Activated naive CD4-positive, alpha-beta T cell treated with anti-CD3 and anti-CD28 coated beads, Interleukin-2, amount 50 U/mL, for 72 hours (primary cell): Measurements from ENCODE around the gene EPB41L4B. TPM values are rescaled to one million over a fixed set of nuclear protein-coding genes. Genes with fewer than 3 reads are reported as not detected.

ENCODE experiments used
- ATAC-seq, 2 donors: fragments of 150-1000 bp; cut with Tn5 transposase; 2 replicates each; pipeline ENCODE4 v1.10.0; 2021; ENCODE audit warnings: mild to moderate bottlenecking in 2 of 2, moderate library complexity in 2 of 2
- DNase-seq, 2 donors: peaks; one replicate each; pipeline ENCODE4 v3.0.0; 2021 to 2022; ENCODE audit warnings: low spot score in 2 of 2
- H3K27ac Mint-ChIP-seq, 2 donors: one replicate each; pipeline ENCODE4 v1.8.0; 2022; ENCODE audit warnings: mild to moderate bottlenecking in 2 of 2, mixed read lengths in 2 of 2
- H3K36me3 Mint-ChIP-seq, 2 donors: one replicate each; pipeline ENCODE4 v1.8.0; 2022; ENCODE audit warnings: mixed read lengths in 2 of 2
- H3K9me3 Mint-ChIP-seq, 2 donors: one replicate each; pipeline ENCODE4 v1.8.0; 2022; ENCODE audit warnings: mixed read lengths in 2 of 2
- total RNA-seq, 2 donors: library from RNA; stranded (reverse); gene quantifications; one replicate each; pipeline ENCODE4 v1.2.3, GENCODE V29; 2022

Gene EPB41L4B
- total RNA-seq, 2 donors from 2014 or later: 0.51 TPM; not detected in 1

DNA sequence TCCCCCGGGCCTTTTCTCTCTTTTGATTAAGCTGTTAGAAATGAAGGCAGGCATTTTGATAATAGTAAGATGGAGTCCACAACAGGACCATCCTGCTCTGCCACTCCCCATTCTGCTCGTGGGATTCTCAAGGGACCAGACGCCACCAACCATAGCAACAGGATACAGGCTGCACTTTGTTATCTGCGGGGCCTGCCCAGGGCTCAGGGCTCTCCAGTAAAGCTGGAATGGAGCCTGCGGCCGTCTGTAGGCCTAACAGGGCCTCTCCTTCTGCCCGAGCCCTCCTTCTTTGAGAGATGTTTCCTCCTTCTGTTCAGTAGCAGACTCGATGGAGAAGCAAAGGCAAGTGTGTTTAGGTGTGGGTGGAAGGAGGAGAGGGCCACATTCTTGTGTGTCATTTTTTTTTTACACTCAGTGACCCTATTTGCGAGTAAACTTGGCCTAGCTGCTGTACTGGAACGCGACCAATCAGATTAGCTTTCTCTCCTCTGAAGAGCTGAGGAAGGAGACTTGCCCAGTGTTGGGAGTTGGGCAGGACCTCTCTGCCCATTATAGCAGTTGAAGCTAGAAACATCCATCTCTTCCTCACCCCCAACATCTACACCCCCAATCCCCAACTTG is 8.9 kb upstream of the EPB41L4B start:
- no peaks in the 10 kb centered on the region for H3K9me3 Mint-ChIP-seq
- H3K36me3 Mint-ChIP-seq: no peaks in the 10 kb centered on the region
- DNase-seq (no peak), ATAC-seq (no peak)
- H3K27ac Mint-ChIP-seq: no peak overlapping the region

DNA sequence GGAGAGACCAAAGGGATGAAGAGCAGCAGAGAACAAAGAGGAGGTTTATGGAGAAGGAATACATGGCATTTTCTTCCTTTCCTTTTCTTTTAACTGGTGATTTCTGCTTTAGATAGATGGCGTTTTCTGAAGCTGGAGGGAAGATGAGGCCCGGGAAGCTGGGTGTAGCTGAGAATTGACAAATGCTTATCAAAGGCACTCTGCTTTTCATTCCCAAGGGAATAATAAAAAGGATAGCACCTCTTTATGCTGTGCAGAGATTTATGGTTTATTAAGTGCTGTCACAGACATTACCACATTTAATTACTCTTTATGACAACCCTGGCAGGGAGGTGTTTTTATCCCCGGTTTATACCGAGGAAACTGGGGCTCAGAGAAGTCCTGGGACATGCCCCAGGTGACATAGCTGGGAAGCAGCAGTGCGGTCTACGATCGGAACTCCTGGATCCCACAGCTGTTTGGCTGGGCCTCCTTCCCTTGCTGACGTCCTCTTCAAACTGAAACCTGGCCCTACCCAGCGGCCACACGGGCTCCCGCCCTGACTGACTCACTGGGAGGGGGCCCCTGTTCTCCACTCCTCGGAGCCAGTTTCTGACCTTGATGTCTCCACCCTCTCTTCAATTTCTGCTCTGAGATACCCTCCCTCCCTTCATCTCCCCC is 8.2 kb upstream of the EPB41L4B start:
- Mint-ChIP-seq H3K27ac (no peak overlapping the region), H3K9me3 (no peaks in the 10 kb centered on the region), H3K36me3 (peaks cover 0 to 3% of the 10 kb centered on the region in 2 donors)
- DNase-seq: no peak
- ATAC-seq: no peak

DNA sequence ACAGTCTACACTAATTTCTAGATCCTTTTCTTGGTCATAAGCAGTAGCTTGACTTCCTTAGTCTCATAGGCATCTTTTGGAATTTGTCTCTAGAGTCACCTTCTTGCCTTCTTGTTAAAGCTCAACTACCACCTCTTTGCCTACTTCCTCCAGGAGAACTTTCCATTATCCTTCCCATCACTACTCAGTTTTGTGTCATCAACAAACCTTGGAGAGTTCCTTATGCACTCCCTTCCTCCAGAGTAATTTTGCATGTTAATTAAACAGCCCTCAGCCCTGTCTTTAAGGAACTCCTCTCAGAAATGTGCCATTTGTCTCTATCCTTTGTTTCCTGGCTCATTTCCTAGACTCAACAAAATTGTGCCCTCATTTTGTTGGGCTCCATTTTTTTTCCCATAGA is 4.2 kb upstream of the EPB41L4B start:
- H3K27ac Mint-ChIP-seq: no peak overlapping the region
- ATAC-seq (no peak), DNase-seq (no peak)
- H3K36me3 Mint-ChIP-seq: peaks cover 0 to 15% of the 10 kb centered on the region in 2 donors
- H3K9me3 Mint-ChIP-seq: no peaks in the 10 kb centered on the region

DNA sequence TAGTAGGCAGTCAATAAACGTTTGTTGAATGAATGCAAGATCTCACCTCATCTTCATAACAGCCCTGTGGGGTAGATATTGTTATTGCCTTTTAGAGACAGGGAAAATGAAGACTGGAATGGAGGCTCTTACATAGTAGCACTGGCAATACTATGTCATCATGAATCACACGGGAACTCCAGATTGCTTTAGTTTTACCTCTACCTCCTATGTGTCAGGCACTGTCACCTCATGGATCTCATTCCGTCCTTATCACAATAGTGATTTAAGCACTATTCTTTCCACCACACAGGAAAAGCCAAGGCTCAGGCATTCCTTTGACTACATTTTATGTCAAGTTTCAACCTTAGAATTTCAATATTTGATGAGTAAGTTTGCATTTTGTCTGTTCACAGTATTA is 2.9 kb upstream of the EPB41L4B start:
- H3K9me3 Mint-ChIP-seq: no peaks in the 10 kb centered on the region
- H3K27ac Mint-ChIP-seq: no peak overlapping the region
- peaks cover 0 to 15% of the 10 kb centered on the region in 2 donors for H3K36me3 Mint-ChIP-seq
- no peak for ATAC-seq
- DNase-seq: no peak

DNA sequence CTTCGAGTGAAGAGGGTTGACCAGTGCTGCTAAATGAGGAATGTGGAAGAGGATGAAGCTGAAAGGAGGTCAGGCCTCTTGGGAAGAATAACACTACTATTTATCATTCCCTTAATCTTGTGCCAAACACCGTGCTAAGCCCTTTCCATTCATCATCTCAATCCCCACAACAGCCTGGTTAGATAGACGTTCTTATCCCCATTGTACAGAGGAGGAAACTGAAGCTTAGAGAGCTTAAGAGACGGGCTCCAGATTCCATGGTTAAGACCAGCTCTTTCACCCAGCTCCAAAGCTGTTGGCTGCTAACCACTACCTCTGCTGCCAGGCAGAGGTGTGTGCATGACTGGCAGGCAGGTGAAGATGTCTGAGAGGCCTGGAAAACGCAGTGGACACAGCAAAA is 868 bp upstream of the EPB41L4B start:
- DNase-seq: no peak
- no peaks in the 10 kb centered on the region for H3K9me3 Mint-ChIP-seq
- H3K36me3 Mint-ChIP-seq: peaks cover 0 to 15% of the 10 kb centered on the region in 2 donors
- H3K27ac Mint-ChIP-seq: no peak overlapping the region
- ATAC-seq: no peak

DNA sequence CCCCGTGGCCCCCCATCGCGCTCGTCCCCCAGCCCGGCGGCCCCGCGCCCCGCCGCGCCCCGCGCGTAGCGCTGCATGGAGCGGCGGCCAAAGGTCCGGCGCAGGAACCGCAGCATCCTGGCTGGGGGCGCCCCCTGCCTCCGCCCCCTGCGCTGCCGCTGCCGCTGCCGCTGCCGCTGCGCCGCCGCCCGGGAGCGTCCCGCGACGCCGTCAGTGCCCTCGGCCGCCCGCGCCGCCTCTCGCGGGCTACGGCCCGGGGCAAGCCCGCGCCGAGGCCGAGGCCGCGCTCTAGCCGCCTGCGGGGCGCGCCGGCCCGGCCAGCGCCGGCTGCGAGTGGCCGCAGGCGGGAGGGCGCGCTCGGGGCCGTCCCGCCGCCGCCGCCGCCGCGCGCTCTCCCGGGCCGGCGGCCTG is 523 bp downstream of the EPB41L4B start:
- no peak overlapping the region for H3K27ac Mint-ChIP-seq
- peak; percentile 7 to 50 for ATAC-seq
- no peak for DNase-seq

DNA sequence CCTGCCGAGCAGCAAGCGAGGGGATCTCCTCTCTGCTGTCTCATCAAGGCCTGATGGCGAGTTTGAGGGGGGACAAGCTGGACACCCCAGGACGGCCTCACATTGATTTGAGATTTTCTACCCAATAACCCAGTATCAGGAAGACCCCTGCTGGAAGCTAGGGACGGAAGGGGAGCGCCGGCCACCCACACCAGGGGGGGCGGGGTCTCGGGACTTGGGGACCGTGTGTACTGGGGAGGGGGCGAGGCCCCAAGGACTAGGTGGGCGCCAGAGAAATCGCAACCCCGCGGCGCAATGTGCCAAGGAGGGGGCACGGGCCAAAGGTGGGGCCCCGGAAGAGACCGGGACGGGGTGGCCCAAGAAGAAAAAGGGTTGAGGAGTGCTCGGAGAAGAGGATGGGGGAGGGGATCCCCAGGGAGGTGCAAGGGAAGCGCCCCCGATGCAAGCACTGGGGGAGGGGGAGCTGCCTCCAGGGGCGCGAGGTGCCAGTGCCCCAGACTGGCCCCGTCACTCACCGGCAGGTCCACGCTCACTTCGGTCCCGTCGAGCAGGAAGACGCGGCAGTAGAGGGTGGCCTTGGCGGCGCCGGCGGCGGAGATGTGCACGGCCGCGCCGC is 1.1 kb downstream of the EPB41L4B start:
- H3K36me3 Mint-ChIP-seq: peaks cover 0 to 15% of the 10 kb centered on the region in 2 donors
- H3K27ac Mint-ChIP-seq: peak overlapping the region in 1 of 2 donors; percentile 44
- DNase-seq (peak in 1 of 2 donors; percentile 12), ATAC-seq (peak in 1 of 2 donors; percentile 1)
- H3K9me3 Mint-ChIP-seq: no peaks in the 10 kb centered on the region

More for the DNA sequence above, 523 bp downstream of the EPB41L4B start:
- no peaks in the 10 kb centered on the region for H3K9me3 Mint-ChIP-seq
- peaks cover 0 to 15% of the 10 kb centered on the region in 2 donors for H3K36me3 Mint-ChIP-seq

DNA sequence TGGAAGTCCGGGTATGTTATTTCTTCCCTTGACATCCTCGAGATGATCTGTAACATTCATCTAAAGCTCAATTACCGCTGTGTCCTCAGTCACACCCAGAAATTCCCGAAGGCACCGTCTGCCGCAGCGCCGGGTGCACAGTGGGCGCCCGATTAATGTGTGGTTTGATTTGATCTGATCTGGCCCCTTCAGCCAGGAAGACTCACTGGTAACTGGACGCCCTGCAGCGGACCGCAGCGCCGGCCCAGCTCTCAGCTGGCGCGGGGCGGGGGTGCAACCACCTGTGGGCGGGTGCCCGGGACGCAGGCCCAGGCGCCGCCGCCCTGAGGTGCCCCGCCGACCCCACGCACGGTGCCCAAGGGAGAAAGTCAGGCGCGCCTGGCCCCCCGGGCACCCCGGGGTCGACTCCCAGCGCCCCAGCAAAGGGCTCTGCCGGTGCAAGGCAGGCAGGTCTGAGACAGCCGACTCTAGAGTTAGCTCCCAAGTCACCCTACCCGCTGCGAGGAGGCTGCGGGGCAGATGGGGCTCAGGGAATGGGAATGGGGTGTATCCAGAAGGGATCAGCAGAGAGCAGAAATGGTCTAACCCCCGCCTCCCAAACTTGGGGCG is 1.7 kb downstream of the EPB41L4B start:
- Mint-ChIP-seq H3K27ac (no peak overlapping the region), H3K36me3 (peaks cover 0 to 12% of the 10 kb centered on the region in 2 donors), H3K9me3 (no peaks in the 10 kb centered on the region)
- DNase-seq (peak in 1 of 2 donors; percentile 7), ATAC-seq (no peak)

DNA sequence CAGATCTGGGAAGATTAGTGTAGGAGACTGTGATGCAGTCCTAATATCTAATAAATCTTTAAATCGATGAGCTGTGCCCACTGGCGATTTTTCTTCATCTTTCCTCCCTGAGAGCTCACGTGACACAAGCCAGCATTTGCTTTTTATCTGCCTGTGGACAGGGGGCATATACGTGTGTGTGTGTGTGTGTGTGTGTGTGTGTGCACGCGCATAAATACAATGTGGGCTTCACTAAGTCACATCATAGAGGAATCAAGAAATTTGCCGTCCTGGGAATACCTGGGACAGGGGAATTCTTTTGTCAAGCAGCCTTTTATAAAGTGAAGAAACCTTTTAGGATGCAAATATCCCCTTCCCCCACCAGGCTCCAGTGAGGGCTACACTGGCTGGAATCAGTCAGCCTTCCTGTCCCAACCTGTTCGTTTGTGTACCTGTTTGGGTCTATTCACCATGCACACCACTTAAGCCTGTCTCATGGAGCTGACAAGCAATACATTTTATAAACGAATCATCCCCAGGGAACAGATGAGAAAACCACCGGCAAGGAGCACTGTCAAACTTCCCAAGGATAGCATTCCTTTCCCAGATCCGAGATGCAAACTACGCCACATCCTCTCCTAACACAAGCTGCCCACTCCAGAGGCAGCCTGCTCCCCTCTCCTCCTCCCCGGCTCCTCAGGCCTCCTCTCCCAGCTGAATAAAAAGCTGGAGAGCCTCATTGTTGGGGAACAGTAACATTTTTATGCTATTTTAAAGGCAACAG is 2.7 kb downstream of the EPB41L4B start:
- no peak overlapping the region for H3K27ac Mint-ChIP-seq
- ATAC-seq (no peak), DNase-seq (no peak)
- H3K9me3 Mint-ChIP-seq: no peaks in the 10 kb centered on the region
- peaks cover 0 to 11% of the 10 kb centered on the region in 2 donors for H3K36me3 Mint-ChIP-seq

DNA sequence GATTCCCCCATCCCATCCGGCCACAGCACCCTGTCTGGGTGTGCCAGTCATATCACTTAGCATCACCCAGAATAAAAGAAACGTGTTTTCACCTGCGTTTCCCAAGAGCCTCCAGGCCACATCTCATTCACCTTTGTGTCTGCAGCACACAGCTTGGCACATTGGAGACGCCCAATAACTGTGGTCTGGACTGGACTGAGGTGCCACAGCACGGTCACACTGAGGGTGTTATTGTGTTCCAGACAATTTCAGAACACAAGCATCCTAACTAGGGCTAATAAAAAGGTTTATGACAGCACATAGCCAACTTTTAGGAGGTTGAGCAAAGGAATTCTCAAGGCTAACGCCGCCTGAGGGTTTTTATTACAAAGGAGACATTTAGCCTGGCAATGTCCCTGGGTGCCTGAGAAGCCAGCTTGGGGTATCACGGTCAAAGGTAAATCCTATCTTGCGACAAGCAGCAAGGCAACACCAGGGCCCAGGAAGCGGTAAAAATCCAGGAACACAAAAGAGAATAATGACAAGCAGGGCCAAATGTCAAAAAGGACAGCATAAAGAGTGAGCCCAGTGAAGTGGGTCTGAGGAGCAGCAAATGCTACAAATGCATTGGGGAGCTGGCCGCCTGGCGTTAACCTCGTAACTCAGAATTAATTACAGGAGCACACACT is 3.4 kb downstream of the EPB41L4B start:
- no peak overlapping the region for H3K27ac Mint-ChIP-seq
- no peaks in the 10 kb centered on the region for H3K9me3 Mint-ChIP-seq
- peaks cover 0 to 11% of the 10 kb centered on the region in 2 donors for H3K36me3 Mint-ChIP-seq
- DNase-seq (no peak), ATAC-seq (no peak)

DNA sequence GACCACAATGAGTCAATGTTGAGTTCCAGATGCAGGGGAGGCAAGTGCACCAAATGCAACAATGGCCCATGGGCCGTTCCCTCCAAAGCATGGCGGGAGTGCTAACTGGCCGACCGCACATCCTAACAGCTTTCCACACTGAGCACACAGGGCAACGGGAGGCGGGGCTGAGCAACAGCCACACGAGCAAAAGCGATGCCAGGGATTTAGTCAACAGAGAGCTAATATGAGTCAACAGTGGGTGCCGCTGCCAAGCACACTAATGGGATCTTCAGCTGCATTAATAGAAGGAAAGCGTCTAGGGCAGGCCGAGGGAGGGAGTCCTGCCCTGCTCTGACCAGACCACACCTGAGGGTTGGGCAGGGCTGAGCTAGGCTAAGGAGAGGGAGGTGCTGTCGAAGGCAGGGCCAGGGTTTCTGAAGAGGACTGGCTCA is 4.6 kb downstream of the EPB41L4B start:
- DNase-seq: no peak
- no peak overlapping the region for H3K27ac Mint-ChIP-seq
- peaks cover 0 to 3% of the 10 kb centered on the region in 2 donors for H3K36me3 Mint-ChIP-seq
- H3K9me3 Mint-ChIP-seq: no peaks in the 10 kb centered on the region
- no peak for ATAC-seq

DNA sequence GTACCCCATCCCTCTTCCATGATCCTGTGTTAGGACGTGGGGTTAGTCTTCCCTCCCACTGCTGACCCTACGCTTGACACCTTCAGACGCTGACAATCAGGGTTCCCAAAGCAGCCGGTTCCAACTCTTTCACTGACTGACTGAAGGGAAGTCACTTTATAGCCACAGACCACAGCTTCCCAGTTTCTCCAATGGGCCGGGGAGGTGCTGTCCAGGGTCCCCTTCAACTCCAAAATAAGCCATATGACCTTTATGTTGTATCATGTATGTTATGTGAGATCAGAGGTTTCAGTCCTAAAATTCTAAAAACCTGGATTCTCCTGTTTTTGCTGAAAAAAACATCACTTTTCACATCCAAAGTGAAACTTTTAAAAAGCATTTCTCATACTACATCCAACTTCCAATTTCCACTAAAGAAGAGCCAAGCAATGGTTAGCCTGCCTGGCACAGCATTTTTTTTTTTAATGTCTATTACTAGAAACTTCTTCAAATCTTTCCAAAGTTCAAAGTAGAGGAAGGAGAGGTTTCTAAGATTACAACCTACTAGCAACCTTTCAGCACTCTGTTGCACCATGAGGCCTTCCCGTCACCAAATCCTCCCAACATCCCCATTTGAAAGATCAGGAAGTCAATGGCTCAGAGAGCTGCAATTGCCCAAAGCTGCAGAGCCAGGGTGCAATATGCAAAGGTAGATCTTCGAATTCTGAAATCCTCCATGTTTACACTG is 5.2 kb downstream of the EPB41L4B start:
- H3K9me3 Mint-ChIP-seq: no peaks in the 10 kb centered on the region
- no peaks in the 10 kb centered on the region for H3K36me3 Mint-ChIP-seq

DNA sequence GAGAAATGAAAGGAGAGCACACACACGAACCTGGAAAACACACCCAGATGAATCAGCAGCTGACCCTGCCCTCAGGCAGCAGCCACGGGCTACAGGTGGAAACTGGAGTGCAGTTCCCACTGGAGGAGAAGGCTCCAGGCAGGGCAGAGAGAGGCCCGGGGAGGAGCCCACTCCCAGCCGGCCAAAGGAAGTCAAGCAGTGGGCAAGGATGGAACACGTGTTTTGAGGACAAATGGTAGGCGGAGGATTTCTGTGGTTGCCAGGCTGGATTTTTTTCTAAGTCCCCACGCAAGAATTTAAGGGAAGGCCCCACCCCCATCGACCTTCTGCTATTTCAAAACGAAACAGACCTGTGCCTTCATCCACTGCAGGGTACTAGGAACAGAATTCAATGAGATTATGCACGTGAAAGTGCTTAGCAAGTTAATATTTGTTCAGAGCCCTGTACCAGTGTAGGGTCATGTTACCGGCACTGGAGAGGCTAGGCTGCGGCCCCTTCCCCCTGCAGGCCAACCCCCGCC is 6.8 kb downstream of the EPB41L4B start:
- Mint-ChIP-seq H3K27ac (no peak overlapping the region), H3K36me3 (no peaks in the 10 kb centered on the region), H3K9me3 (no peaks in the 10 kb centered on the region)
- DNase-seq (no peak), ATAC-seq (no peak)

More for the DNA sequence above, 5.2 kb downstream of the EPB41L4B start:
- no peak for ATAC-seq
- DNase-seq: no peak
- no peak overlapping the region for H3K27ac Mint-ChIP-seq

DNA sequence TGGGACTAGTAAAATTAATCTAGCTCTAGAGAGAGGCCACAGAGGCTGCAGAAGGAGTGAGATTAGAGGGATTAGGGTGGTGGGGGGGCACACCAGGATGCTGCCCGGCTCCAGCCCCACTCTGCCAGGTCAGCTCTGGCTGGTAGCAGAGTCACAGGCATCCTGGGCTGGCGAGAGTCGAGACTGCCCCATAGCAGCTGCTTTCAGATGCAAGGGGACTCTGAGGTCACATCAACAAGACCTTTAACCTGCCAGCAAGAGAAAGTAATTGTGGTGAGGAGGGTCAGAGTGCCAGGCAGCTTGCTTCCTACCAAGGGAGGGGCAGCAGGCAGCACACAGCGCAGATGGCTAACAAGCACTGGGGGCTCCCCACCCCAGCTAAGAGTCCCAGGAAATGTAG is 7.5 kb downstream of the EPB41L4B start:
- no peaks in the 10 kb centered on the region for H3K9me3 Mint-ChIP-seq
- H3K27ac Mint-ChIP-seq: no peak overlapping the region
- ATAC-seq (no peak), DNase-seq (no peak)
- H3K36me3 Mint-ChIP-seq: no peaks in the 10 kb centered on the region

DNA sequence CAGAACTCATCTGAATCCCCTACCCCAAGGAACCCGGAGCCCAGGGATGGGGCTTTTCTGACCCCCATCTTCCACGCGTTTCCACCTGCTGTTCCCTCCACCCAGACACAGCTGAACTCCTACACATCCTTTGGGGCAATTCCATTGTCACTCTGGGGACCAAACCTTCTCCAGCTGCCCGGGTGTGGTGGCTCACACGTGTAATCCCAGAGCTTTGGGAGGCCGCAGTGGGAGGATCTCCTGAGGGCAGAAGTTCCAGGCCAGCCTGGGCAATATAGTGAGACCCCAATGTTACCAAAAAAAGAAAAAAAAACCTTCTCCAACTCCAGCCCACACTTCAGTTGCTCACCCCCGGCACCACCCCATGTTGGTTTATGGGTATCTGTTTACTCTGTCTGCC is 8.1 kb downstream of the EPB41L4B start:
- H3K9me3 Mint-ChIP-seq: no peaks in the 10 kb centered on the region
- H3K27ac Mint-ChIP-seq: no peak overlapping the region
- ATAC-seq: no peak
- no peaks in the 10 kb centered on the region for H3K36me3 Mint-ChIP-seq
- DNase-seq: no peak
